Activated CD8-positive, alpha-beta memory T cell treated with anti-CD3 and anti-CD28 coated beads, Interleukin-2, amount 50 U/mL, for 24 hours (primary cell): ENCODE data around the gene LDLR.
A peak's percentile ranks its signal among the peaks of the same experiment; 100 is the strongest.
"Not testable (repeated sequence)": the region's sequence is repeated elsewhere in the genome, so short reads cannot be mapped to it uniquely, and the experiment has no call there.

ENCODE experiments used
- DNase-seq: peaks from one replicate; pipeline ENCODE4 v3.0.0-alpha.2; 2020; ENCODE audit errors: extremely low read depth

The LDLR gene

DNA sequence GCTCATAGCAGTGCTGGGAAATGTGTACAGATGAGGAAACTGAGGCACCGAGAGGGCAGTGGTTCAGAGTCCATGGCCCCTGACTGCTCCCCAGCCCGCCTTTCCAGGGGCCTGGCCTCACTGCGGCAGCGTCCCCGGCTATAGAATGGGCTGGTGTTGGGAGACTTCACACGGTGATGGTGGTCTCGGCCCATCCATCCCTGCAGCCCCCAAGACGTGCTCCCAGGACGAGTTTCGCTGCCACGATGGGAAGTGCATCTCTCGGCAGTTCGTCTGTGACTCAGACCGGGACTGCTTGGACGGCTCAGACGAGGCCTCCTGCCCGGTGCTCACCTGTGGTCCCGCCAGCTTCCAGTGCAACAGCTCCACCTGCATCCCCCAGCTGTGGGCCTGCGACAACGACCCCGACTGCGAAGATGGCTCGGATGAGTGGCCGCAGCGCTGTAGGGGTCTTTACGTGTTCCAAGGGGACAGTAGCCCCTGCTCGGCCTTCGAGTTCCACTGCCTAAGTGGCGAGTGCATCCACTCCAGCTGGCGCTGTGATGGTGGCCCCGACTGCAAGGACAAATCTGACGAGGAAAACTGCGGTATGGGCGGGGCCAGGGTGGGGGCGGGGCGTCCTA, 15.9 kb downstream of the LDLR start:
- DNase-seq = no peak

DNA sequence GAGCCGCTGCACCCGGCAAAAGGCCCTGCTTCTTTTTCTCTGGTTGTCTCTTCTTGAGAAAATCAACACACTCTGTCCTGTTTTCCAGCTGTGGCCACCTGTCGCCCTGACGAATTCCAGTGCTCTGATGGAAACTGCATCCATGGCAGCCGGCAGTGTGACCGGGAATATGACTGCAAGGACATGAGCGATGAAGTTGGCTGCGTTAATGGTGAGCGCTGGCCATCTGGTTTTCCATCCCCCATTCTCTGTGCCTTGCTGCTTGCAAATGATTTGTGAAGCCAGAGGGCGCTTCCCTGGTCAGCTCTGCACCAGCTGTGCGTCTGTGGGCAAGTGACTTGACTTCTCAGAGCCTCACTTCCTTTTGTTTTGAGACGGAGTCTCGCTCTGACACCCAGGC, 17.2 kb downstream of the LDLR start:
- DNase-seq = no peak

GRCh38 chr19:11108746-11109145, 19.5 kb downstream of the LDLR start:
- DNase-seq = no peak

- no peak for DNase-seq
These were observed 22.0 kb downstream of the LDLR start for GRCh38 chr19:11111117-11111770.

GRCh38 chr19:11111771-11112144, 22.5 kb downstream of the LDLR start:
- no peak for DNase-seq

- DNase-seq = no peak
These were observed 24.0 kb downstream of the LDLR start for GRCh38 chr19:11113140-11113708.

- no peak for DNase-seq
These were observed 25.8 kb downstream of the LDLR start for GRCh38 chr19:11115042-11115441.

DNA sequence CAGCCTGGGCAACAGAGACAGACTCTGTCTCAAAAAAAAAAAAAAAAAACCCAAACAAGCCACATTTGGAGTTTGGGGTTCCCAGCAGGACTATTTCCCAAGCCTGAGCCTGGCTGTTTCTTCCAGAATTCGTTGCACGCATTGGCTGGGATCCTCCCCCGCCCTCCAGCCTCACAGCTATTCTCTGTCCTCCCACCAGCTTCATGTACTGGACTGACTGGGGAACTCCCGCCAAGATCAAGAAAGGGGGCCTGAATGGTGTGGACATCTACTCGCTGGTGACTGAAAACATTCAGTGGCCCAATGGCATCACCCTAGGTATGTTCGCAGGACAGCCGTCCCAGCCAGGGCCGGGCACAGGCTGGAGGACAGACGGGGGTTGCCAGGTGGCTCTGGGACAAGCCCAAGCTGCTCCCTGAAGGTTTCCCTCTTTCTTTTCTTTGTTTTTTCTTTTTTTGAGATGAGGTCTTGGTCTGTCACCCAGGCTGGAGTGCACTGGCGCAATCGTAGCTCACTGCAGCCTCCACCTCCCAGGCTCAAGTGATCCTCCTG, 26.7 kb downstream of the LDLR start:
- no peak for DNase-seq

DNA sequence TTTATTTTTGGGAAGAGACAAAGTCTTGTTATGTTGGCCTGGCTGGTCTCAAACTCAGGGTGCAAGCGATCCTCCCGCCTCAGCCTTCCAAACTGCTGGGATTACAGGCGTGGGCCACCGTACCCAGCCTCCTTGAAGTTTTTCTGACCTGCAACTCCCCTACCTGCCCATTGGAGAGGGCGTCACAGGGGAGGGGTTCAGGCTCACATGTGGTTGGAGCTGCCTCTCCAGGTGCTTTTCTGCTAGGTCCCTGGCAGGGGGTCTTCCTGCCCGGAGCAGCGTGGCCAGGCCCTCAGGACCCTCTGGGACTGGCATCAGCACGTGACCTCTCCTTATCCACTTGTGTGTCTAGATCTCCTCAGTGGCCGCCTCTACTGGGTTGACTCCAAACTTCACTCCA, 27.2 kb downstream of the LDLR start:
- DNase-seq = no peak

- DNase-seq = not testable (repeated sequence)
These were observed 32.7 kb downstream of the LDLR start for GRCh38 chr19:11121963-11122362.

DNA sequence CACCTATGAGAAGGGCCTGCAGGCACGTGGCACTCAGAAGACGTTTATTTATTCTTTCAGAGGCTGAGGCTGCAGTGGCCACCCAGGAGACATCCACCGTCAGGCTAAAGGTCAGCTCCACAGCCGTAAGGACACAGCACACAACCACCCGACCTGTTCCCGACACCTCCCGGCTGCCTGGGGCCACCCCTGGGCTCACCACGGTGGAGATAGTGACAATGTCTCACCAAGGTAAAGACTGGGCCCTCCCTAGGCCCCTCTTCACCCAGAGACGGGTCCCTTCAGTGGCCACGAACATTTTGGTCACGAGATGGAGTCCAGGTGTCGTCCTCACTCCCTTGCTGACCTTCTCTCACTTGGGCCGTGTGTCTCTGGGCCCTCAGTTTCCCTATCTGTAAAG, 33.9 kb downstream of the LDLR start:
- no peak for DNase-seq

GRCh38 chr19:11124157-11124556, 34.9 kb downstream of the LDLR start:
- not testable (repeated sequence) for DNase-seq

DNA sequence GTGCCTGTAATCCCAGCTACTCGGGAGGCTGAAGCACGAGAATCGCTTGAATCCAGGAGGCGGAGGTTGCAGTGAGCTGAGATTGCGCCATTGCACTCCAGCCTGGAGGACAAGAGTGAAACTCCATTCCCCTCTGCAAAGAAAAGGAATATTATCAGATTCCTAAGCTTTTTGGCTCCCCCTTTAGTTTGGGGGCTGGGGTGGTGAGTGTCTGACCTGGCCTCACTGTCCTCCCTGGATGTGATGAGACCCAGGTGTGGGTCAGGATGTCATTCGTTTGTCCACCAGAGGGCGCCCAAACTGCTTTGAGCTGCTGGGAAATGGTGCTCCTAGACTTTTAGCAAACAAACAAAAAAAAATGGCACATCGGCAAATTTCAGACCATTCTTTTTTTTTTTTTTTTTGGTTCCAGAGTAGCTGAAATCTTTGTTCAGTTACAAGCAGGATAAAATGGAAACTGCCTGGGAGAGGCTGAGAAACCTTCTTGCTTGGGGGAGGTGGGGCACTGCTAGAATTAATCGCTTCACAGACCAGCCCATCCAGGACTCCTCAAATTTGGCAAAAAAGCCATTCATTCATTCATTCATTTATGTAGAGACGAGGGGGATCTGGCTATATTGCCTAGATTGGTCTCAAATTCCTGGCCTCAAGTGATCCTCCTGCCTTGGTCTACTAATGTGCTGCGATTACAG, 36.9 kb downstream of the LDLR start:
- DNase-seq = peak; percentile 63

DNA sequence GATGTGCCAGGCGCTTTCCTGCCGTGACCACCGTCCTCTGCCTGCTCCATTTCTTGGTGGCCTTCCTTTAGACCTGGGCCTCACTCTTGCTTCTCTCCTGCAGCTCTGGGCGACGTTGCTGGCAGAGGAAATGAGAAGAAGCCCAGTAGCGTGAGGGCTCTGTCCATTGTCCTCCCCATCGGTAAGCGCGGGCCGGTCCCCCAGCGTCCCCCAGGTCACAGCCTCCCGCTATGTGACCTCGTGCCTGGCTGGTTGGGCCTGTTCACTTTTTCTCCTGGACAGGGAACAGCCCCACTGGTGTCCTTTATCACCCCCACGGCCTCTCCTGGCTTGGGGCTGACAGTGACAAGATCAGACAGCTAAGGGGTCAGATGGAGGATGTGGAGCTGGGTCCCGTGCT, 38.6 kb downstream of the LDLR start:
- DNase-seq = no peak

- DNase-seq = no peak
These were observed 41.7 kb downstream of the LDLR start for GRCh38 chr19:11130824-11131455.

- DNase-seq = no peak
These were observed 42.2 kb downstream of the LDLR start for GRCh38 chr19:11131471-11131870.

DNA sequence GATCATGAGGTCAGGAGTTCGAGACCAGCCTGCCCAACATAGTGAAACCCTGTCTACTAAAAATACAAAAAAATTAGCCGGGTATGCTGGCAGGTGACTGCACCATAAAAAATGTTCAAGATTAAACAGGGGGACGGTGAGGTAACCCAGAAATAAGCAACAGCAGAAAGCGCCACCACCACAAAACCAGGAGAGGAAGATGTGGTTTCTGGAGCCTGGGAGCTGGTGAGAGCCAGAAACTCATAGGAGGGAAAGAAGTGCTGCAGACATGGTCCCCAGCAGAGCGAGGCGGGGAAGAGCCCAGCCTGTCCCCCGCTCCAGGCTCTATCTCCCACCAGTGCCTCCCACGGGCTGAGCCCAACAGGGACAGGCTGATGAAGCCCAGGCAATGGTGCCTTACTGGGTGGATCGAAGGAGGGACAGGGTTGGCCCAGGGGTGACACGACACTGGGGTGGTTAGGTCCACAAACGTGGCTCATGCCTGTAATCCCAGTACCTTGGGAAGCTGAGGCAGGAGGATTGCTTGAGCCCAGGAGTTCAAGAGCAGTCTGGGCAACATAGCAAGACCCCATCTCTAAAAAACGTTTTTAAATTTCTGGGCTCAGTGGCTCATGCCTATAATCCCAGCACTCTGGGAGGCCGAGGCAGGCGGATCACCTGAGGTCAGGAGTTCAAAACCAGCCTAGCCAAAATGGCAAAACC, 47.3 kb downstream of the LDLR start:
- no peak for DNase-seq

DNA sequence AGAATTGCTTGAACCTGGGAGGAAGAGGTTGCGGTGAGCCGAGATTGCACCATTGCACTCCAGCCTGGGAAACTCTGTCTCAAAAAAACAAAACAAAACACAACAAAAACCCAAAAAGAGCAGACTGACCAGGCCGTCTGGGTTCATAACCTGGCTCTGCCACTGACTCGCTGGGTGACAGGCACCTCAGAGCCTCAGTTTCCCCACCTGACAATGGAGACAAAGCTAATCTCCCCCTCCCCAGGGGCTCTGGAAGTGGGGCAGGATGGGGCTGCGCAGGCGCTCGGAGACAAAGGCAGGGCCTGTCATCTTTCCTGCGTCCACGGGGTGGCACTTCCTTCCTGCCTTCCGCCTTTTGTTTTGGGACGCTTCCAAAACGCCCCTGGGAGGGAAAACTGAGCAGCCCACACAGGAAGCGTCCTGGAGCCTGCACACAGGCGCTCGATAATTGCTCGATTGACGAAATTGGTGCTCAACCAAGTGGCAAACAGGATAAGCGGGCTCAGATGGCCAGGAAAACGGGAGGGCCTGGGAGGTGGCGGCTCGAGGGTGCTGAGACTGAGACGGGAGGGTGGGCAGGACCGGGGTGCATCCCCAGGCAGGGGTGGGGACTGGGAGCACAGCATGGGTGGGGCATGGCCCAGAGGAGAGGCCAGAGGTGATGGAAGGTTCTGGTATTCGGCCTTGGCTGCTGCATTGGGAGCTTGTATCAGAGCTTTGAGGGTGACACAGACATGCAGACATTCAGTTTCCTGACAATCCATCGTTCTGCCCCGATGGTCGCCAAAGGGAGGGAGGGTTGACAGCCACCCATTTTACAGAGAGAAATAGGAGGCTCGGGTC, 48.5 kb downstream of the LDLR start:
- no peak for DNase-seq

GRCh38 chr19:11138601-11139300, 49.5 kb downstream of the LDLR start:
- no peak for DNase-seq

GRCh38 chr19:11140023-11140538, 50.8 kb downstream of the LDLR start:
- not testable (repeated sequence) for DNase-seq
